ENCODE results near the gene ITIH5. TPM values are rescaled to one million over a fixed set of nuclear protein-coding genes. Genes with fewer than 3 reads are reported as not detected.

Gene ITIH5
- total and polyA plus RNA-seq, 10 donors = 0.59 to 5.2 (median 1.7) TPM

GRCh38 chr10:7622969-7623368 lies 43.8 kb downstream of the ITIH5 start:
- no peak for DNase-seq
- no peak for TF ChIP-seq POLR2AphosphoS5 (IDR thresholded peaks at IDR 0.05)
- TF ChIP-seq CTCF (IDR thresholded peaks at IDR 0.05 in 8 of 11, conservative IDR thresholded peaks at IDR 0.05 in 3 of 11) = peak in 4 of 11 experiments; percentile 27 to 31 (median 30)
- Histone ChIP-seq H3K27ac (no peak overlapping the region), H3K27me3 (replicated peaks in 1 of 7) (no peaks in the 10 kb centered on the region), H3K4me1 (peaks cover 4 to 15% (median 10%) of the 10 kb centered on the region in 6 donors), H3K9me3 (no peaks in the 10 kb centered on the region), H3K4me3 (no peak overlapping the region), H3K36me3 (no peaks in the 10 kb centered on the region)
- 27 to 33% (median 29%) methylated on average over 6 of the region's 6 CpGs for WGBS, 5 donors
- intact Hi-C loops (cut with DNase I; ENCODE audit: low total_unique reads) = no loop called here

- intact Hi-C loops (cut with DNase I; ENCODE audit: low total_unique reads) = no loop called here
- no peak for DNase-seq
- Histone ChIP-seq H3K4me3 (no peak overlapping the region), H3K4me1 (peaks cover 4 to 19% (median 10%) of the 10 kb centered on the region in 6 donors), H3K36me3 (no peaks in the 10 kb centered on the region), H3K27me3 (replicated peaks in 1 of 7) (no peaks in the 10 kb centered on the region), H3K27ac (peak overlapping the region in 1 of 8 donors; percentile 2), H3K9me3 (no peaks in the 10 kb centered on the region)
- TF ChIP-seq POLR2AphosphoS5 (IDR thresholded peaks at IDR 0.05) = no peak
- TF ChIP-seq POLR2A (IDR thresholded peaks at IDR 0.05) = no peak
- TF ChIP-seq CTCF (IDR thresholded peaks at IDR 0.05 in 8 of 11, conservative IDR thresholded peaks at IDR 0.05 in 3 of 11) = no peak
- 15 to 31% (median 20%) methylated on average over 2 of the region's 2 CpGs for WGBS, 5 donors
Observed at GRCh38 chr10:7618461-7618860, 48.3 kb downstream of the ITIH5 start.

- H3K27ac ChIP-seq = no peak overlapping the region
- intact Hi-C loops (cut with DNase I; ENCODE audit: low total_unique reads) = no loop called here
- TF ChIP-seq CTCF (IDR thresholded peaks at IDR 0.05 in 8 of 11, conservative IDR thresholded peaks at IDR 0.05 in 3 of 11) = no peak
- H3K27me3 ChIP-seq (replicated peaks in 1 of 7) = no peaks in the 10 kb centered on the region
- 91 to 96% (median 94%) methylated on average over 3 of the region's 3 CpGs for WGBS, 5 donors
- H3K4me1 ChIP-seq = no peaks in the 10 kb centered on the region
- no peaks in the 10 kb centered on the region for H3K9me3 ChIP-seq
- H3K36me3 ChIP-seq = no peaks in the 10 kb centered on the region
- DNase-seq = no peak
- no peak overlapping the region for H3K4me3 ChIP-seq
Observed at GRCh38 chr10:7611909-7612308, 54.9 kb downstream of the ITIH5 start.

GRCh38 chr10:7610651-7611389 lies 55.9 kb downstream of the ITIH5 start:
- Histone ChIP-seq H3K27ac (no peak overlapping the region), H3K27me3 (replicated peaks in 1 of 7) (no peaks in the 10 kb centered on the region), H3K4me3 (no peak overlapping the region), H3K9me3 (no peaks in the 10 kb centered on the region), H3K36me3 (no peaks in the 10 kb centered on the region), H3K4me1 (no peaks in the 10 kb centered on the region)
- WGBS, 5 donors = 79 to 85% (median 81%) methylated on average over 7 of the region's 7 CpGs
- intact Hi-C loops (cut with DNase I; ENCODE audit: low total_unique reads) = no loop called here
- no peak for TF ChIP-seq POLR2A (IDR thresholded peaks at IDR 0.05)
- no peak for TF ChIP-seq POLR2AphosphoS5 (IDR thresholded peaks at IDR 0.05)
- TF ChIP-seq CTCF (IDR thresholded peaks at IDR 0.05 in 8 of 11, conservative IDR thresholded peaks at IDR 0.05 in 3 of 11) = no peak
- no peak for DNase-seq

All from spleen (tissue), 11 donors.